ENCODE data around the gene LGALS8. TPM values are rescaled to one million over a fixed set of nuclear protein-coding genes. Genes with fewer than 3 reads are reported as not detected.

Gene LGALS8
- total RNA-seq, 1 donor from 2014 or later: 72.3 TPM

GRCh38 chr1:236536540-236536939, 12.8 kb downstream of the LGALS8 start:
- peaks cover 76% of the 10 kb centered on the region for H3K36me3 ChIP-seq

GRCh38 chr1:236540813-236541465, 17.2 kb downstream of the LGALS8 start:
- Histone ChIP-seq H3K27me3 (ENCODE audit: low read depth) (no peaks in the 10 kb centered on the region), H3K9me3 (no peaks in the 10 kb centered on the region), H3K4me3 (no peak overlapping the region), H3K4me1 (no peaks in the 10 kb centered on the region), H3K27ac (no peak overlapping the region), H3K36me3 (peaks cover 91% of the 10 kb centered on the region)
- TF ChIP-seq, protein P1, sequence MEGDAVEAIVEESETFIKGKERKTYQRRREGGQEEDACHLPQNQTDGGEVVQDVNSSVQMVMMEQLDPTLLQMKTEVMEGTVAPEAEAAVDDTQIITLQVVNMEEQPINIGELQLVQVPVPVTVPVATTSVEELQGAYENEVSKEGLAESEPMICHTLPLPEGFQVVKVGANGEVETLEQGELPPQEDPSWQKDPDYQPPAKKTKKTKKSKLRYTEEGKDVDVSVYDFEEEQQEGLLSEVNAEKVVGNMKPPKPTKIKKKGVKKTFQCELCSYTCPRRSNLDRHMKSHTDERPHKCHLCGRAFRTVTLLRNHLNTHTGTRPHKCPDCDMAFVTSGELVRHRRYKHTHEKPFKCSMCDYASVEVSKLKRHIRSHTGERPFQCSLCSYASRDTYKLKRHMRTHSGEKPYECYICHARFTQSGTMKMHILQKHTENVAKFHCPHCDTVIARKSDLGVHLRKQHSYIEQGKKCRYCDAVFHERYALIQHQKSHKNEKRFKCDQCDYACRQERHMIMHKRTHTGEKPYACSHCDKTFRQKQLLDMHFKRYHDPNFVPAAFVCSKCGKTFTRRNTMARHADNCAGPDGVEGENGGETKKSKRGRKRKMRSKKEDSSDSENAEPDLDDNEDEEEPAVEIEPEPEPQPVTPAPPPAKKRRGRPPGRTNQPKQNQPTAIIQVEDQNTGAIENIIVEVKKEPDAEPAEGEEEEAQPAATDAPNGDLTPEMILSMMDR (IDR thresholded peaks at IDR 0.05): no peak
- ATAC-seq: no peak
- intact Hi-C loops (cut with DNase I): no loop called here
- no peak for DNase-seq

More at GRCh38 chr1:236536540-236536939, 12.8 kb downstream of the LGALS8 start:
- intact Hi-C loops (cut with DNase I): no loop called here
- Histone ChIP-seq H3K4me1 (peaks cover 8% of the 10 kb centered on the region), H3K9me3 (no peaks in the 10 kb centered on the region), H3K4me3 (no peak overlapping the region), H3K27ac (no peak overlapping the region), H3K27me3 (ENCODE audit: low read depth) (no peaks in the 10 kb centered on the region)
- ATAC-seq: no peak
- TF ChIP-seq, protein P1 (IDR thresholded peaks at IDR 0.05): no peak
- DNase-seq: no peak

GRCh38 chr1:236541710-236542109, 17.9 kb downstream of the LGALS8 start:
- TF ChIP-seq, protein P1 (IDR thresholded peaks at IDR 0.05): no peak
- Histone ChIP-seq H3K36me3 (peaks cover 91% of the 10 kb centered on the region), H3K4me3 (no peak overlapping the region), H3K27me3 (ENCODE audit: low read depth) (no peaks in the 10 kb centered on the region), H3K4me1 (no peaks in the 10 kb centered on the region), H3K27ac (no peak overlapping the region), H3K9me3 (no peaks in the 10 kb centered on the region)
- ATAC-seq (no peak), DNase-seq (no peak)
- intact Hi-C loops (cut with DNase I): no loop called here

GRCh38 chr1:236543065-236543669, 19.4 kb downstream of the LGALS8 start:
- Histone ChIP-seq H3K9me3 (no peaks in the 10 kb centered on the region), H3K4me1 (no peaks in the 10 kb centered on the region), H3K4me3 (no peak overlapping the region), H3K27me3 (ENCODE audit: low read depth) (no peaks in the 10 kb centered on the region), H3K27ac (no peak overlapping the region), H3K36me3 (peaks cover 97% of the 10 kb centered on the region)
- TF ChIP-seq, protein P1 (IDR thresholded peaks at IDR 0.05): no peak
- intact Hi-C loops (cut with DNase I): no loop called here
- ATAC-seq (no peak), DNase-seq (no peak)

DNA sequence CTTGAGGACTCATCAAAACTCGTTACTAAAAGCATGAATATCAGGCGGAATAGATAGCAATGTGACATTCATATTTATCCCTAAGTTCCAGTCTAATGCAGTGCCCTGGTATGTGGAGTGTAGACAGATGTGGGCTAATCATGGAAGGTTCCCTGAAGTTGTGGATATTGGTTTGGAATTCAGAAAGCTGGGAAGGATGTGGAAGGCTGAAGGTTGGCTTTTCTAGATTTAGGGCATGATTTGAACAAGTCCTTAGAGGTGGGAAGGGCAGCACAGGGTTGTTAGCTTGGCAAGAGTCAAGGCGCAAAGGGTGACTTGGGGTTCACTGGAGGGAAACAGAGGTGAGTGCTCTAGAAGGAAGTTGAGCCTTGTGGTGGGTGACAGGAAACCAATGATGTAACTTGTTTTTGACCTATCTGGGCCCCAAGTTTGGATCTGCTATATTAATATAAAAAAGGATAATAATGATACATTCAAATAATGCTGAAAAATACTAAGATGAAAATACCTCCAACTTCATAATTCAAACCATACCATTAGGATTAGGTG, 21.9 kb downstream of the LGALS8 start:
- Histone ChIP-seq H3K36me3 (peaks cover 100% of the 10 kb centered on the region), H3K27me3 (ENCODE audit: low read depth) (no peaks in the 10 kb centered on the region), H3K27ac (no peak overlapping the region), H3K4me1 (no peaks in the 10 kb centered on the region), H3K9me3 (no peaks in the 10 kb centered on the region), H3K4me3 (no peak overlapping the region)
- intact Hi-C loops (cut with DNase I): no loop called here
- DNase-seq (no peak), ATAC-seq (no peak)
- TF ChIP-seq, protein P1 (IDR thresholded peaks at IDR 0.05): no peak
